Measurements from ENCODE around the gene GRIN2D.

- TF ChIP-seq, protein P1, sequence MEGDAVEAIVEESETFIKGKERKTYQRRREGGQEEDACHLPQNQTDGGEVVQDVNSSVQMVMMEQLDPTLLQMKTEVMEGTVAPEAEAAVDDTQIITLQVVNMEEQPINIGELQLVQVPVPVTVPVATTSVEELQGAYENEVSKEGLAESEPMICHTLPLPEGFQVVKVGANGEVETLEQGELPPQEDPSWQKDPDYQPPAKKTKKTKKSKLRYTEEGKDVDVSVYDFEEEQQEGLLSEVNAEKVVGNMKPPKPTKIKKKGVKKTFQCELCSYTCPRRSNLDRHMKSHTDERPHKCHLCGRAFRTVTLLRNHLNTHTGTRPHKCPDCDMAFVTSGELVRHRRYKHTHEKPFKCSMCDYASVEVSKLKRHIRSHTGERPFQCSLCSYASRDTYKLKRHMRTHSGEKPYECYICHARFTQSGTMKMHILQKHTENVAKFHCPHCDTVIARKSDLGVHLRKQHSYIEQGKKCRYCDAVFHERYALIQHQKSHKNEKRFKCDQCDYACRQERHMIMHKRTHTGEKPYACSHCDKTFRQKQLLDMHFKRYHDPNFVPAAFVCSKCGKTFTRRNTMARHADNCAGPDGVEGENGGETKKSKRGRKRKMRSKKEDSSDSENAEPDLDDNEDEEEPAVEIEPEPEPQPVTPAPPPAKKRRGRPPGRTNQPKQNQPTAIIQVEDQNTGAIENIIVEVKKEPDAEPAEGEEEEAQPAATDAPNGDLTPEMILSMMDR (IDR thresholded peaks at IDR 0.05; ENCODE audit: low read length) = no peak
- no peak for TF ChIP-seq EZH2 (IDR thresholded peaks at IDR 0.05; ENCODE audit: borderline replicate concordance, low read length)
Measured at GRCh38 chr19:48361912-48362311, 31.6 kb upstream of the GRIN2D start.
